Measurements from ENCODE around the gene PREB.

Gene PREB

DNA sequence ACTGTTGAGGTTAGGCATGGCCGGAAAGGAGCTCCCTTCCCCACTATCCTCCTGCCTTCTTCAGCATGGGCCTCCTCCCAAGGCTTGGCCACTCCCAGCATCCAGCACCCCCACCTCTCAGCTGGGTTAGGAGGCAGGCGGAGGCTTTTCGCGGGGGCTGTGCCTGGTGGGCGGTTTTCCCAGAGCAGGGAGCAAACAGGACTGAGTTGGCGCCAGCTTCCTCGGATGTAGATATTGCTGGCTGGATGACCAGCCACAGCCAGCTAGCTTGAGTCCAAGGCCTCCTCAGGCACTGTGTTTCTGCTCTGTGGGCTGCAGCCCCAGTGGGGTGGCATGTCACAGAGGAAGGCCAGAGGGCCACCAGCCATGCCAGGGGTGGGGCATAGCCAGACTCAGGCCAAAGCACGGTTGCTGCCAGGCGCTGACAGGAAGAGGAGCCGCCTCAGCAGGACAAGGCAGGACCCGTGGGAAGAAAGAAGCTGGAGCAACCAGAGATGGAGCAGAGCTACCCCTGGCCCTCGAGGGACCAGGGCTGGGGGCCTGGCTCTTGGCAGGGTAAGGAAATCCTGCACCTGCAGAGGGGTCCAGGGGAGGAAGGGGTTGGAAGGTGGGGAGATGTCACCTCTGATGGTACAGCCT, 14.5 kb upstream of the PREB start, which contains the start of gene TCF23:
TSS of gene TCF23 (plus strand) at position 204 of the 639 bp plus-strand sequence. CDS start at position 334, 130 bp downstream.
- no peak within 1 kb of the TSS for H2AFZ ChIP-seq (ENCODE audit: low read length)
- H3K9ac ChIP-seq (ENCODE audit: low read depth, low read length, poor library complexity, severe bottlenecking) = no peak within 1 kb of the TSS
- no peaks in the 10 kb centered on the region for H4K20me1 ChIP-seq (ENCODE audit: insufficient read depth, low read length, poor library complexity, severe bottlenecking)
- no peaks in the 10 kb centered on the region for H3K9me3 ChIP-seq (ENCODE audit: insufficient read depth, low read depth, low read length)
- no peak within 1 kb of the TSS for H3K4me3 ChIP-seq (ENCODE audit: low read length, poor library complexity, severe bottlenecking)
- no peaks in the 10 kb centered on the region for H3F3A ChIP-seq (ENCODE audit: low read depth)
- H3K4me2 ChIP-seq (ENCODE audit: low read depth, low read length, poor library complexity, severe bottlenecking) = no peak within 1 kb of the TSS
- TF ChIP-seq, protein P1, sequence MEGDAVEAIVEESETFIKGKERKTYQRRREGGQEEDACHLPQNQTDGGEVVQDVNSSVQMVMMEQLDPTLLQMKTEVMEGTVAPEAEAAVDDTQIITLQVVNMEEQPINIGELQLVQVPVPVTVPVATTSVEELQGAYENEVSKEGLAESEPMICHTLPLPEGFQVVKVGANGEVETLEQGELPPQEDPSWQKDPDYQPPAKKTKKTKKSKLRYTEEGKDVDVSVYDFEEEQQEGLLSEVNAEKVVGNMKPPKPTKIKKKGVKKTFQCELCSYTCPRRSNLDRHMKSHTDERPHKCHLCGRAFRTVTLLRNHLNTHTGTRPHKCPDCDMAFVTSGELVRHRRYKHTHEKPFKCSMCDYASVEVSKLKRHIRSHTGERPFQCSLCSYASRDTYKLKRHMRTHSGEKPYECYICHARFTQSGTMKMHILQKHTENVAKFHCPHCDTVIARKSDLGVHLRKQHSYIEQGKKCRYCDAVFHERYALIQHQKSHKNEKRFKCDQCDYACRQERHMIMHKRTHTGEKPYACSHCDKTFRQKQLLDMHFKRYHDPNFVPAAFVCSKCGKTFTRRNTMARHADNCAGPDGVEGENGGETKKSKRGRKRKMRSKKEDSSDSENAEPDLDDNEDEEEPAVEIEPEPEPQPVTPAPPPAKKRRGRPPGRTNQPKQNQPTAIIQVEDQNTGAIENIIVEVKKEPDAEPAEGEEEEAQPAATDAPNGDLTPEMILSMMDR (conservative IDR thresholded peaks at IDR 0.05; ENCODE audit: low read length) = no peak
- no peak for TF ChIP-seq EZH2phosphoT487 (IDR thresholded peaks at IDR 0.05; ENCODE audit: borderline replicate concordance)
- H3K27me3 ChIP-seq (ENCODE audit: insufficient read depth, low read length, poor library complexity, severe bottlenecking) = no peaks in the 10 kb centered on the region
- no peaks in the 10 kb centered on the region for H3K79me2 ChIP-seq (ENCODE audit: insufficient read depth, low read length)
- no peaks in the 10 kb centered on the region for H3K4me1 ChIP-seq (ENCODE audit: insufficient read depth, low read length, poor library complexity, severe bottlenecking)
- H3K36me3 ChIP-seq (ENCODE audit: insufficient read depth, low read length) = no peaks in the 10 kb centered on the region
- no peaks in the 10 kb centered on the region for H3K9me2 ChIP-seq (replicated peaks; ENCODE audit: low read depth, low read length)

DNA sequence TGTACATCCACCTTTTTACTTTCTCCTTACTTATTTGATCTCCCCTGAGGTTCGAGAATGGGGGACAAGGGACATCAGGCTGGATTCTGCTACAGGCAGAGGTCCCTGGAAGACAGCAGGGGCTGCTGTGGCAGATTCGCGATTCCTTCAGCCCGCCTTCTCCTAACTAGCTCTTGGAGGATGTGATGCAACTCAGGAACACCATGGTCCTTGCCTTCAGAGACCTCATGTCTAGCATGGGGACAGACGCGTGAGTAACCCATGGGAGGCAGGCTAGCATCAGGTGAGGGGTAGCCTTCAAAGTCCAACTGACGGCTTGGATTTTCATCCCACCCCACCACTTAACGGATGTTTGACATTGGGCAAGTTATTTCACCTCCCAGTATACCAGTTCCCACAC, 13.5 kb upstream of the PREB start:
- Histone ChIP-seq H3K79me2 (ENCODE audit: insufficient read depth, low read length) (no peaks in the 10 kb centered on the region), H3K36me3 (ENCODE audit: insufficient read depth, low read length) (no peaks in the 10 kb centered on the region), H3F3A (ENCODE audit: low read depth) (no peaks in the 10 kb centered on the region), H3K9me2 (replicated peaks; ENCODE audit: low read depth, low read length) (no peaks in the 10 kb centered on the region), H3K4me1 (ENCODE audit: insufficient read depth, low read length, poor library complexity, severe bottlenecking) (no peaks in the 10 kb centered on the region), H3K9me3 (ENCODE audit: insufficient read depth, low read depth, low read length) (no peaks in the 10 kb centered on the region), H3K27me3 (ENCODE audit: insufficient read depth, low read length, poor library complexity, severe bottlenecking) (no peaks in the 10 kb centered on the region), H4K20me1 (ENCODE audit: insufficient read depth, low read length, poor library complexity, severe bottlenecking) (no peaks in the 10 kb centered on the region), H3K4me3 (ENCODE audit: low read length, poor library complexity, severe bottlenecking) (no peak overlapping the region), H3K4me2 (ENCODE audit: low read depth, low read length, poor library complexity, severe bottlenecking) (no peak overlapping the region), H2AFZ (ENCODE audit: low read length) (no peak overlapping the region), H3K9ac (ENCODE audit: low read depth, low read length, poor library complexity, severe bottlenecking) (no peak overlapping the region)
- TF ChIP-seq EZH2phosphoT487 (IDR thresholded peaks at IDR 0.05; ENCODE audit: borderline replicate concordance) = no peak

DNA sequence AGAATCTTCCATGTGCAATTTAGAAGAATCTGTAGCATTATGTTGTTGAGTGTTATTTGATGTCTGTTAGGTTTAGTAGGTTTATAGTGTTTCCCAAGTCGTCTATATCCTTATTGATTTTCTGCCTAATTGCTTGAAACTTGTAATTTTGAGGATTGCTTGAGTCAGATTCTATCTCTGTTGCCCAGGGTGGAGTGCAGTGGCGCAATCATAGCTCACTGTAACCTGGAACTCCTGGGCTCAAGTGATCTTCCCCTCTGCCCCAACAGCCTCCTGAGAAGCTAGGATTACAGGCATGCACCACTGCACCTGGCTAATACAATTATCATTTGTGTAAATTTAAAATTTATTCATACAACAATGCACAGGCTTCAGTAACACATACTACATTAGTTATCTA, 11.2 kb upstream of the PREB start:
- Histone ChIP-seq H3K79me2 (ENCODE audit: insufficient read depth, low read length) (no peaks in the 10 kb centered on the region), H3F3A (ENCODE audit: low read depth) (no peaks in the 10 kb centered on the region), H3K27me3 (ENCODE audit: insufficient read depth, low read length, poor library complexity, severe bottlenecking) (no peaks in the 10 kb centered on the region), H3K9ac (ENCODE audit: low read depth, low read length, poor library complexity, severe bottlenecking) (no peak overlapping the region), H3K4me2 (ENCODE audit: low read depth, low read length, poor library complexity, severe bottlenecking) (no peak overlapping the region), H3K9me2 (replicated peaks; ENCODE audit: low read depth, low read length) (no peaks in the 10 kb centered on the region), H3K36me3 (ENCODE audit: insufficient read depth, low read length) (no peaks in the 10 kb centered on the region), H4K20me1 (ENCODE audit: insufficient read depth, low read length, poor library complexity, severe bottlenecking) (no peaks in the 10 kb centered on the region), H3K9me3 (ENCODE audit: insufficient read depth, low read depth, low read length) (no peaks in the 10 kb centered on the region), H2AFZ (ENCODE audit: low read length) (no peak overlapping the region), H3K4me3 (ENCODE audit: low read length, poor library complexity, severe bottlenecking) (no peak overlapping the region), H3K4me1 (ENCODE audit: insufficient read depth, low read length, poor library complexity, severe bottlenecking) (no peaks in the 10 kb centered on the region)
- no peak for TF ChIP-seq EZH2phosphoT487 (IDR thresholded peaks at IDR 0.05; ENCODE audit: borderline replicate concordance)
- TF ChIP-seq, protein P1 (conservative IDR thresholded peaks at IDR 0.05; ENCODE audit: low read length) = no peak

DNA sequence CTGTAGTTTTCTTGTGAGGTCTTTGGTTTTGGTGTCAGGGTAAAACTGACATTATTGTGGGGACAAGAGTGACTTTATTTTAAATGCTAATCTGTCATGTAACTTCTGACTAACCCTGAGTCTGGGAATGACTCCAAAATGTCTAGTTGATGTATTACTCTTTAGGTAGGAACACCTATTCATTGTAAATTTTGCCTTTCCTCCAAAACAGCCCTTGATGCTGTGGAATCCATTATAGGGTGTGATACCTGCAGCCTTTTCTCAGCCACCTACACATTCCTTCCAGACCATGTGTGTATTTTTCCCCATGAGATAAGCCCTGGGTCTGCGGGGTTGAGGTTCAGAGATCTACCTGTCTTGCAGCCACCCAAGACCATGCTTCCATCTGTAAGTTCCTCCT, 8.8 kb upstream of the PREB start:
- no peaks in the 10 kb centered on the region for H3K36me3 ChIP-seq (ENCODE audit: insufficient read depth, low read length)
- H4K20me1 ChIP-seq (ENCODE audit: insufficient read depth, low read length, poor library complexity, severe bottlenecking) = no peaks in the 10 kb centered on the region
- no peaks in the 10 kb centered on the region for H3K4me1 ChIP-seq (ENCODE audit: insufficient read depth, low read length, poor library complexity, severe bottlenecking)
- H3K9me2 ChIP-seq (replicated peaks; ENCODE audit: low read depth, low read length) = no peaks in the 10 kb centered on the region
- no peaks in the 10 kb centered on the region for H3K79me2 ChIP-seq (ENCODE audit: insufficient read depth, low read length)
- no peak overlapping the region for H2AFZ ChIP-seq (ENCODE audit: low read length)
- no peak overlapping the region for H3K4me2 ChIP-seq (ENCODE audit: low read depth, low read length, poor library complexity, severe bottlenecking)
- TF ChIP-seq, protein P1 (conservative IDR thresholded peaks at IDR 0.05; ENCODE audit: low read length) = no peak
- TF ChIP-seq EZH2phosphoT487 (IDR thresholded peaks at IDR 0.05; ENCODE audit: borderline replicate concordance) = no peak
- no peaks in the 10 kb centered on the region for H3F3A ChIP-seq (ENCODE audit: low read depth)
- H3K9ac ChIP-seq (ENCODE audit: low read depth, low read length, poor library complexity, severe bottlenecking) = no peak overlapping the region
- H3K4me3 ChIP-seq (ENCODE audit: low read length, poor library complexity, severe bottlenecking) = no peak overlapping the region
- H3K27me3 ChIP-seq (ENCODE audit: insufficient read depth, low read length, poor library complexity, severe bottlenecking) = peaks cover 4% of the 10 kb centered on the region
- H3K9me3 ChIP-seq (ENCODE audit: insufficient read depth, low read depth, low read length) = no peaks in the 10 kb centered on the region
